ENCODE data around the gene SGTA.

Gene SGTA

GRCh38 chr19:2813235-2814160 lies 30.4 kb upstream of the SGTA start:
- DNase-seq (ENCODE audit: insufficient read length, low spot score) = peak; percentile 13
- TF ChIP-seq CTCF (IDR thresholded peaks at IDR 0.05; ENCODE audit: insufficient read depth, missing control alignments) = no peak
- no peak for FAIRE-seq

- DNase-seq (ENCODE audit: insufficient read length, low spot score) (no peak), FAIRE-seq (no peak)
- TF ChIP-seq CTCF (IDR thresholded peaks at IDR 0.05; ENCODE audit: insufficient read depth, missing control alignments) = no peak
These were observed 29.6 kb upstream of the SGTA start for GRCh38 chr19:2812414-2813234.

GRCh38 chr19:2811735-2812413 lies 28.8 kb upstream of the SGTA start:
- TF ChIP-seq CTCF (IDR thresholded peaks at IDR 0.05; ENCODE audit: insufficient read depth, missing control alignments) = no peak
- DNase-seq (ENCODE audit: insufficient read length, low spot score) (no peak), FAIRE-seq (no peak)

GRCh38 chr19:2811221-2811722 lies 28.2 kb upstream of the SGTA start:
- peak; percentile 13 for DNase-seq (ENCODE audit: insufficient read length, low spot score)
- FAIRE-seq = no peak
- TF ChIP-seq CTCF (IDR thresholded peaks at IDR 0.05; ENCODE audit: insufficient read depth, missing control alignments) = no peak

GRCh38 chr19:2810141-2811091 lies 27.3 kb upstream of the SGTA start:
- DNase-seq (ENCODE audit: insufficient read length, low spot score) (peak; percentile 16), FAIRE-seq (no peak)
- TF ChIP-seq CTCF (IDR thresholded peaks at IDR 0.05; ENCODE audit: insufficient read depth, missing control alignments) = no peak

Data from D721Med (cell line).